Prostate gland (tissue), 2 donors: ENCODE measurements around the gene ZNF862. TPM values are rescaled to one million over a fixed set of nuclear protein-coding genes. Genes with fewer than 3 reads are reported as not detected.

Source experiments
- DNase-seq: peaks from one replicate; pipeline ENCODE4 v3.0.0-alpha.2; 2019; ENCODE audit warnings: low spot score
- H3K27ac ChIP-seq, 2 donors: fragments of 200-600 bp; sonication (generic); 2 replicates each; pipeline ENCODE4 v1.5.1; 2017 to 2019
- H3K27me3 ChIP-seq: fragments of 200-600 bp; sonication (generic); replicated peaks from 2 replicates; pipeline ENCODE4 v1.5.1; 2019; ENCODE audit not compliant: insufficient read depth
- H3K36me3 ChIP-seq, 2 donors: fragments of 200-600 bp; sonication (generic); 1 replicate in 1 of 2; 2 replicates in 1 of 2; pipeline versions ENCODE4 v1.5.1 to v1.8.1; 2017 to 2019
- H3K4me1 ChIP-seq: fragments of 200-600 bp; sonication (generic); replicated peaks from 2 replicates; pipeline ENCODE4 v1.5.1; 2019
- H3K4me3 ChIP-seq, 2 donors: fragments of 200-600 bp; sonication (generic); 2 replicates each; pipeline ENCODE4 v1.5.1; 2017 to 2019
- H3K9me3 ChIP-seq: fragments of 200-600 bp; sonication (generic); 2 replicates; pipeline ENCODE4 v1.5.1; 2017
- POLR2A ChIP-seq: fragments of 450-650 bp; IDR thresholded peaks from one replicate; pipeline ENCODE4 v1.6.1; 2016; ENCODE audit warnings: antibody characterized with exemption, mild to moderate bottlenecking
- POLR2AphosphoS5 ChIP-seq: sonication (generic); formaldehyde crosslinking; IDR thresholded peaks from one replicate; pipeline ENCODE4 v1.6.1; 2017; ENCODE audit warnings: antibody characterized with exemption
- WGBS: methylation state at CpG from one replicate; pipeline ENCODE4 v1.1.5; 2018; 5-methylcytosine and 5-hydroxymethylcytosine counted together
- intact Hi-C: fragments of 100-400 bp; cut with DNase I; formaldehyde crosslinking; loops from one replicate; pipeline ENCODE4 v1.14.2; 2022
- total RNA-seq, 2 donors: library from RNA; depleted of rRNA; stranded (reverse); fragments of >200 nt; gene quantifications; one replicate each; pipeline ENCODE4 v1.1.0, GENCODE V29; 2016
- TF ChIP-seq, protein P1 (sequence below), 4 experiments: fragments of 200-600 bp in 2 of 4; fragments of 450-650 bp in 2 of 4; sonication (generic) in 2 of 4; IDR thresholded peaks; 1 replicate in 3 of 4; 2 replicates in 1 of 4; pipeline ENCODE4 v1.5.1; 2016 to 2019; ENCODE audit warnings: antibody characterized with exemption in 4 of 4, mild to moderate bottlenecking in 2 of 4, moderate library complexity in 2 of 4

Gene ZNF862
- total RNA-seq = 10 to 100 TPM; 19.8 to 25.4 TPM

DNA sequence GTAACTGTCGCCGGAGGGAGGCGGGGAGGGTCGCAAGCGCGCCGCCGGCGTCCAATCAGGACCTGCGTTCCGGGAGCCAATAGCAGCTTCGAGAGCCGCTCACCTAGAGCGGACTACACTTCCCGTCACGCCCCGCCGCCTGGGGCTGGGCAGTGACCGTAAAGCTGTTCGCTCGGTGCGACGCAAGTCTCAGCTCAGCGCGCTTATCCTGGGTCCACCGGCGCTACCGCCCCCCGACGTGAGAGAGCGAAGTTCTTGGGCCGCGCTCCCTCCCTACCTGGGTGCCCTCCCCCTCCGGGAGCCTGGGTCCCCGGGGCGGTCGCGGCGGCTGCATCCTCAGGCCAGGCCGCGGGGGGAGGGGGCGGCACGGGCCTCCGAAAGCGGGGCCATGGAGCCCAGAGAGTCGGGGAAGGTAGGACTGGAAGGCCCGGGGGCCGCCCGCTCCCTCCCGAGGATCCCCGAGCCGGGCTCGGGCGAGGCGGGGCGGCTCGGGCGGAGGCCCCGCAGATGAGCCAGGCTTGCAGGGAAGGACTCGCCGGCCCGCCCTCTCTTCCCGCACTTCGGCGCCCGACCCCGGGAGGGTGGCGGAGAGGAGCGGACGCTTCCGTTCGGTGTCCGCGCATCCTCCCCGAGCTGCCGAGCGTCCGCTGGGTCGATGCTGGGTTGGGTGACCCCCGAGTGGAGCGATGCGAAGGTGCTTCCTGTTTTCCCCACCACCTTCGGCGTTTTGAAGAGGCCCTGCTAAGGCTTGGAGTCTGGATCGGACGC, at the start of gene ZNF862:
ZNF862 (plus strand) TSS at position 152 of the 768 bp plus-strand sequence; CDS start at position 389, 237 bp downstream.
- Histone ChIP-seq H3K27me3 (no peaks in the 10 kb centered on the region), H3K4me1 (no peaks in the 10 kb centered on the region), H3K9me3 (no peaks in the 10 kb centered on the region), H3K36me3 (no peaks in the 10 kb centered on the region), H3K27ac (peak within 1 kb of the TSS; percentile 89 to 92), H3K4me3 (peak within 1 kb of the TSS; percentile 87 to 95)
- DNase-seq = peak; percentile 99
- intact Hi-C loops = loop anchor here (2.0 to 10.0 kb wide), 3 partner anchors 34 to 556 kb away; partner anchors contain the start of genes ATP6V0E2 and ZNF467
- TF ChIP-seq POLR2AphosphoS5 (peak; percentile 99), POLR2A (peak; percentile 95)
- TF ChIP-seq, protein P1, sequence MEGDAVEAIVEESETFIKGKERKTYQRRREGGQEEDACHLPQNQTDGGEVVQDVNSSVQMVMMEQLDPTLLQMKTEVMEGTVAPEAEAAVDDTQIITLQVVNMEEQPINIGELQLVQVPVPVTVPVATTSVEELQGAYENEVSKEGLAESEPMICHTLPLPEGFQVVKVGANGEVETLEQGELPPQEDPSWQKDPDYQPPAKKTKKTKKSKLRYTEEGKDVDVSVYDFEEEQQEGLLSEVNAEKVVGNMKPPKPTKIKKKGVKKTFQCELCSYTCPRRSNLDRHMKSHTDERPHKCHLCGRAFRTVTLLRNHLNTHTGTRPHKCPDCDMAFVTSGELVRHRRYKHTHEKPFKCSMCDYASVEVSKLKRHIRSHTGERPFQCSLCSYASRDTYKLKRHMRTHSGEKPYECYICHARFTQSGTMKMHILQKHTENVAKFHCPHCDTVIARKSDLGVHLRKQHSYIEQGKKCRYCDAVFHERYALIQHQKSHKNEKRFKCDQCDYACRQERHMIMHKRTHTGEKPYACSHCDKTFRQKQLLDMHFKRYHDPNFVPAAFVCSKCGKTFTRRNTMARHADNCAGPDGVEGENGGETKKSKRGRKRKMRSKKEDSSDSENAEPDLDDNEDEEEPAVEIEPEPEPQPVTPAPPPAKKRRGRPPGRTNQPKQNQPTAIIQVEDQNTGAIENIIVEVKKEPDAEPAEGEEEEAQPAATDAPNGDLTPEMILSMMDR (IDR thresholded peaks at IDR 0.05) = peak in 3 of 4 experiments; percentile 13 to 29 (median 20)
- WGBS = under 1% methylated on average over 48 of the region's 86 CpGs

DNA sequence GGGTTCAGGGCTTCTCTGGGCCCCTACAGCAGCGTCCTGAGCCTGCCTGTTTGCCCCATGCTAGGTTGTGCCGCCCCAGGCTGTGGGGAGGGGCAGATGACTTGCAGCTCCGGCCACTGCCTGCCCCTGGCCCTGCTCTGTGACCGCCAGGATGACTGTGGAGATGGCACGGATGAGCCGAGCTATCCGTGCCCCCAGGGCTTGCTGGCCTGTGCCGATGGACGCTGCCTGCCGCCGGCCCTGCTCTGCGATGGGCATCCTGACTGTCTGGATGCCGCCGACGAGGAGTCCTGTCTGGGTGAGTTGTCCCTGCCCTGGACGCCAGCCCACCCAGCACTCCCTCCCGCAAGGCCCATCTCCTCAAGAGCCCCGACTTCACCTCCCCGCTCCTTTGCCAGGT, 49.1 kb upstream of the ZNF862 start:
- Histone ChIP-seq H3K9me3 (no peaks in the 10 kb centered on the region), H3K27ac (no peak overlapping the region), H3K4me1 (no peaks in the 10 kb centered on the region), H3K27me3 (peaks cover 24% of the 10 kb centered on the region), H3K36me3 (no peaks in the 10 kb centered on the region), H3K4me3 (no peak overlapping the region)
- TF ChIP-seq POLR2A (no peak), POLR2AphosphoS5 (no peak)
- TF ChIP-seq, protein P1 (IDR thresholded peaks at IDR 0.05) = no peak
- no peak for DNase-seq
- intact Hi-C loops = no loop called here
- WGBS = 85% methylated on average over 15 of the region's 19 CpGs

DNA sequence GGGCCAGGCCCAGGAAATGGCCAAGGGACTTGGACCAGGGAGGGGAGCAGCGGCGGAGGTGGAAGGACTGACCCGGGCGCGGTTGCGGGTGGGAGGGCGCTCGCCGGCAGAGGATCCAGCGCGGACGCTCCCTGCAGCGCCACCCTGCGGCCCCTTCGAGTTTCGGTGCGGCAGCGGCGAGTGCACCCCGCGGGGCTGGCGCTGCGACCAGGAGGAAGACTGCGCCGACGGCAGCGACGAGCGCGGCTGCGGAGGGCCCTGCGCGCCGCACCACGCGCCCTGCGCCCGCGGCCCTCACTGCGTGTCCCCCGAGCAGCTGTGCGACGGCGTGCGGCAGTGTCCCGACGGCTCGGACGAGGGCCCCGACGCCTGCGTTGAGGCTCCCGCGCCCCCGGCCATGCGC, 48.0 kb upstream of the ZNF862 start:
- H3K27ac ChIP-seq = no peak overlapping the region
- TF ChIP-seq, protein P1 (IDR thresholded peaks at IDR 0.05) = peak in 3 of 4 experiments; percentile 19 to 47 (median 47)
- TF ChIP-seq POLR2AphosphoS5 = no peak
- TF ChIP-seq POLR2A = no peak
- no peaks in the 10 kb centered on the region for H3K36me3 ChIP-seq
- DNase-seq = no peak
- intact Hi-C loops = no loop called here
- peaks cover 24% of the 10 kb centered on the region for H3K27me3 ChIP-seq
- 15% methylated on average over 21 of the region's 56 CpGs for WGBS
- no peaks in the 10 kb centered on the region for H3K9me3 ChIP-seq
- H3K4me3 ChIP-seq = no peak overlapping the region
- H3K4me1 ChIP-seq = no peaks in the 10 kb centered on the region

DNA sequence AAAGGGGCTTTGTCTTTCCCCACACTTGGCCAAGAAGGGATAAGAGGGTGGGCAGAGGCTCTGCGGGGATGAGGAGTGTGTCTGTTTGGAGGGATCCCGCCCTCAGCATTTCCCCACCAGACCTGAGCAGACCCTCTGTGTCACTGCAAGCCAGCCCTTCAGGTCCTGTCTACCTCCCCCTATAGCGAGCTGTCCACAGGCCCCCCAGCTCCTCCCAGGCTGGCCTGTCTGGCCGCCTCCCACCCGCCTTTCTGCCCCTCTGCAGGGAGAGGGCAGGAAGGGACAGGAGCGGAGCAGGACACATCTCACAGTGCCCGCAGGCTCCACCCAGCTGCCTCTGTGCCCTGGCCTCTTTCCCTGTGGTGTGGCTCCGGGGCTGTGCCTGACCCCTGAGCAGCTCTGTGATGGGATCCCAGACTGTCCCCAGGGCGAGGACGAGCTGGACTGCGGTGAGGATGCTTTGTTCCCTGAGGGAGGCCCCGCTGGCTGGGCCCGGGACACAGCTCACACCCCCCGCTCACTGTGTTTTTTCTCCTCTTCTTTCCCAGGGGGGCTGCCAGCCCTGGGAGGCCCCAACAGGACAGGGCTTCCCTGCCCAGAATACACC, 47.3 kb upstream of the ZNF862 start:
- intact Hi-C loops = no loop called here
- 90% methylated on average over 14 of the region's 14 CpGs for WGBS

More for the DNA sequence above, 47.3 kb upstream of the ZNF862 start:
- DNase-seq = no peak
- Histone ChIP-seq H3K36me3 (no peaks in the 10 kb centered on the region), H3K9me3 (no peaks in the 10 kb centered on the region), H3K27ac (no peak overlapping the region), H3K4me1 (no peaks in the 10 kb centered on the region), H3K27me3 (peaks cover 24% of the 10 kb centered on the region), H3K4me3 (no peak overlapping the region)
- no peak for TF ChIP-seq POLR2AphosphoS5
- TF ChIP-seq, protein P1 (IDR thresholded peaks at IDR 0.05) = no peak
- TF ChIP-seq POLR2A = no peak
